NCI-H187 treated with DMSO at 0.1 percent for 48 hours (cell line): Measurements from ENCODE around the gene SDK1.

Experiments
- DNase-seq: peaks from one replicate; lab custom pipeline; 2025; lab: John Stamatoyannopoulos, UW

SDK1 gene

GRCh38 chr7:3338161-3338560 lies 37.1 kb downstream of the SDK1 start:
- no peak for DNase-seq

- no peak for DNase-seq
Measured at GRCh38 chr7:3345699-3346481, 44.8 kb downstream of the SDK1 start.

DNA sequence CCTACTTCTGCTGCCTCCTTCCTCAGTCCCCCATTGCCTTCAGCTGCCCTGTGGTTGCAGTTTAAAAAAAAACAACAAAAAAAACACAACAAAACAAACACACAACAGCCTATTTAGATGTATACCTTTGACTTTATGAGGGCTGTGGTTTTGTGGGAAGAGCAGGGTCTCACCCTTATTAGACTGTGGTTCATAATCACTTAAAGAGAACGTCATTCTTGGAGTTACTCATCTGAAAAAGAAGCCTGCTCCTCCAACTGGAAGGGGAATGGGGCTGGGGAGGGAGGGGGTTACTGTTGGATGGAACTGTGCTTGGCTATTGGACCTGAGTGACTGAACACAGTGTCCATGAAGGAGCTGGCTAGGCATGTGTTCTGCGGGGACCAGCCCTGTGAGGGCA lies 48.1 kb downstream of the SDK1 start:
- DNase-seq, result no peak

DNA sequence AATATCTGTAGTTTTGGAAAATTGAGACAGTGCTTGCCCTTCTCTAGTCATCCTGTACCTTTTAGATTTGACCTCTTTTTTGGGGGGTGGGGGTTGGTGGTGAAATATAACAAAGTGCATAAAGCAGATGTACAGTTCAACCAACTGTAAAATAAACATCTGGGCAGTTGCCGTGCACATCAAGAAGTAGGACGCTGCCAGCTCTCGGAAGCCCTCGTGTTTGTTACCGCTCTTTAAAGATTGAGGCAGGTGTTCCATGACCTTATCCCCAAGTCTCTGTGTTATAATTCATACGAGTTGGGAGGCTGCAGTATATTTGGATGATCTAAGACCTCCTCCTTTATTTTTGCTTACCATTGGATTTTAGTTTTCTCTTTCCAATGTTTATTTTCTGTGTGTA lies 55.1 kb downstream of the SDK1 start:
- DNase-seq, result no peak

DNA sequence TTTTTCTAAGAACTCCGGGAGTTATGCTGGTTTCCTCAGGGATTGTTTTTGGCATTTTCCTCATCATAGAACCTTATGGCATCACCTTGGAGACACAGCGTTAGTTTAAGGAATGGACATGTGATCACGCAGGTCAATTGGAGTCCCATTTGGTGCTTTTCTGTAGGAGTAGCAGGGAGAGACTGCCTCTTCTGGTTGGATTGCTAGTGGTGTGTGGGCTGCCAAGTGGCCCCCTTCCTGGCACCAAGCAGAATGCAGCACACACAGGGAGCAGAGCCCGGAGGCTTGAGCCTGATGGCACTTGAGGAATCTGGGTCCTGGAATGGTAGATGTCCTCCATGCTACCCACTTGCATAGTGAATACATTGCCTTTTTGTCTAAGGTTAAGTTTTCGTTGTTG lies 57.9 kb downstream of the SDK1 start:
- DNase-seq, result no peak

- DNase-seq, result no peak
Measured at GRCh38 chr7:3367261-3367660, 66.2 kb downstream of the SDK1 start.

- no peak for DNase-seq
Measured at GRCh38 chr7:3370068-3370830, 69.2 kb downstream of the SDK1 start.

- DNase-seq, result no peak
Measured at GRCh38 chr7:3370921-3371320, 69.9 kb downstream of the SDK1 start.

DNA sequence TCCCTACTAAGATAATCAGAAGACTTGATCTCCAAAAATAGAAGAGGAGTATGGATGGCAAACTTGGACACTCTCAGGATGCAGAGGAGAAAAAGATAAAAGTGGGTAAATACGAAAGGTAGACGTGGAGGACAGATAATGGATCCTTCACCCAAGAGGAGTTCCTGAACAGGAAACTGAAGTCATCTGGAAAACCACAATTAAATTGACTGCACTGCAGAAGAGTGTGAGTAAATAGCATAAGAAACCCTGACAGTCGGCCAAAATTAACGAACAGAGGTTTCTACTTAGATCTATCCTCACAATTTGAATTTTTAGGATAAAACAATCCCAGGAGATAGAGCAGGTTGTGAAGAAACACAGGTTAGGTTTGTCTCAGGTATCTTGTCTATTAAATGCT lies 70.5 kb downstream of the SDK1 start:
- peak; percentile 38 for DNase-seq

GRCh38 chr7:3374239-3374638 lies 73.2 kb downstream of the SDK1 start:
- DNase-seq, result no peak

- no peak for DNase-seq
Measured at GRCh38 chr7:3378390-3379150, 77.5 kb downstream of the SDK1 start.

DNA sequence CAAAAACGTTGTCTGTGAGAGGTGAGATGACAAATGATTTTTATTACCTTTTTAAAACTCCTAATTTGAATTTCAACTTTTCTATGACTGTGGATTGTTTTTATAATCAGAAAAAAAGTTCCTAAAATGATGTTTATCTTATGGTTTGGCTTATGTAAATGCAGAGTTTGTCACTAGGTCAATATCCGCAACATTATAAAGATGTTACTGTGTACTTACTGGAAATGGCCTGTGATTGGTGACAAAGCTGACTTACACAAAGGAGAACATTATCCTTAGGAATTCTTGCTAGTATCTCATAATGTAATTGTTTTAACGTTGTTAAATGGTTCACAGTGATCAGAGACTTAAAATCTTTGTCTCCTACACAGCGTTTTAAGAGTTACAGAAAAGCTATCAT lies 79.0 kb downstream of the SDK1 start:
- no peak for DNase-seq

DNA sequence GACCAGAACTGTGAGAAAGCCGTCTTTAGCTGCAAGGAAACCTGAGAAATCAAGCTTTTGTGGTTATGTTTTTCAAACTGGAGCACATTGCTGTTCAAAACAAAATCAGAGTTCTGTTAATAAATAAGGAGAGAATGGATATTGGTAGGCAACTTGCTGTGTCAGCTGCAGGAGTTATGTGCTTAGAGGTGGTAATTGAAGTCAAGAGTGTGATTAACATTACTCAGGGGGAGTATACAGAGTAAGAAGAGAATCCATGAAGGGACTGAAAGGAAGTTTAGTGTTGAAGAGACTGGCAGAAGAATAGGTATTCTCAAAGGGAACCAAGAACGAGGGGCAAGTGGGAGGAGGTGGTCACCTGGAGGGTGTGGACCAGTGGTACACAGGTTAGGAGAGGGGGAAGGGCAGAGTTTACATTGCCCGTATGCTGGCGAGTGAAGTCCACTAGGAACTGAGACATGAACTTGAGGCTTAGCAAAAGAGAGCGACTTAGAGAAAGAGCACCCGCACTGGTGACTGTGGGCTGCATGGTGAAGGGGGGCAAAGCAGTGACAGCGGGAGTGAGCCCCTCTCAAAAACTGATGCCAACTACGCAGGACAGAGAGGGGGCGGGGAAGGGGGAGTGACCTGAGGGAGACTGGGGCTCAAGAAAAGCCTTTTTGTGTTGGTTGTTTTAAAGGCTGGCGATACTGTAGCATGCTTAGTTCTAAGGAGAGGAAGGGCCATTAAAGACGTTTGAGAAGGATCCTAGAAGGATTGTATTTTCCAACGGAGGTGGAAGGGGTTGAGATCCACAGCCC lies 80.0 kb downstream of the SDK1 start:
- no peak for DNase-seq

DNA sequence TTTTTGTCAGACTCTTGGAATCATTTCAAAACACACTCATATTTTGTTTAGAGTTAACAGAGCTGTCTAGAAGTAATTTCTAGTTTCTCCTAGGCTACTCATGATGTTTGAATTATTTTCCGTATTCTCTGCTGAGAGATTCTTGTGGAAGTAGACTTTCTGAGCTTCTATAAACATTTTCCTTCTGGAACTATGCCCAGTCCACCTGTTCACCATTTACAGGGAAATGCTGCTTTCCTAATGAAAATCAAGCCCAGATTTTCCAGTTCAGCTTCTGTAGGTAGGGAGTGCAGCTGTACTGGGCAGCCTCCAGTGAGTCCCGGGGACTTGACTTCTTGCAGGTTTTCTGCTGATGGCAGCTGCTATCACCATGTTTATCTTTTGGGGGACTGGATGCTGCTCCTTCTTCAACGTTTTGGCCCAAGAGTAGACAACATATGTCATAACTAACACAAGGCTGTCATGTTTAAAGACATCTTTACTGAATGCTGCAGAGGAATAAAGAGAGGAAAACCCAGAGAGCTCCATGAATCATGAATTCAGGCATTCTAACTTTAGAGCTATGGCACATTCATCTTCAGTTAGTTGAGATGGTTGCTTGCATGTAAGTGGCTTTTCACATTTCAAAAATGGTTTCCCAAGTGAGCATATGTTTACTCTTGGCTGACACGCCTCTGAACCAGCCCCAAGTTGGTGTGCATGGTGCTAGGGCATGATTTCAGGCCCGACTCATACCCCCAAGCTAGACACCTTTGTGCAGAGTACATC lies 85.6 kb downstream of the SDK1 start:
- no peak for DNase-seq

- DNase-seq, result no peak
Measured at GRCh38 chr7:3393862-3394261, 92.8 kb downstream of the SDK1 start.

- DNase-seq, result no peak
Measured at GRCh38 chr7:3397324-3397723, 96.3 kb downstream of the SDK1 start.

GRCh38 chr7:3399858-3400257 lies 98.8 kb downstream of the SDK1 start:
- DNase-seq, result no peak

- DNase-seq, result no peak
Measured at GRCh38 chr7:3404501-3404900, 103.4 kb downstream of the SDK1 start.

GRCh38 chr7:3408814-3409595 lies 108.0 kb downstream of the SDK1 start:
- no peak for DNase-seq

- DNase-seq, result no peak
Measured at GRCh38 chr7:3412871-3413270, 111.8 kb downstream of the SDK1 start.
